H1 (cell line): ENCODE data around the gene GNG12. TPM values are rescaled to one million over a fixed set of nuclear protein-coding genes. Genes with fewer than 3 reads are reported as not detected.

ENCODE experiments used
- EP300 ChIP-seq, 2 experiments: IDR thresholded peaks; 1 replicate in 1 of 2; 2 replicates in 1 of 2; pipeline ENCODE4 v1.6.1; 2011 to 2012; ENCODE audit warnings: low read depth in 2 of 2, low read length in 2 of 2, mild to moderate bottlenecking in 2 of 2, borderline replicate concordance in 1 of 2, inconsistent platforms in 1 of 2, moderate library complexity in 1 of 2
- FOSL1 ChIP-seq: IDR thresholded peaks from 2 replicates; pipeline ENCODE4 v1.6.1; 2011; ENCODE audit warnings: mild to moderate bottlenecking, low read depth, low read length, moderate library complexity; ENCODE audit not compliant: insufficient read depth
- RAD21 ChIP-seq, 2 experiments: IDR thresholded peaks in 1 of 2; conservative IDR thresholded peaks in 1 of 2; 2 replicates each; pipeline ENCODE4 v1.6.1; 2011; ENCODE audit warnings: low read depth in 2 of 2, low read length in 2 of 2, improper control_type of control experiment in 1 of 2, inconsistent platforms in 1 of 2, mild to moderate bottlenecking in 1 of 2, moderate library complexity in 1 of 2
- polyA plus RNA-seq, 7 experiments: library from polyadenylated mRNA; depleted of rRNA in 3 of 7; stranded (reverse) in 5 of 7; unstranded in 2 of 7; fragments of >200 nt in 5 of 7; fragments of 200-250 nt in 2 of 7; gene quantifications; 1 replicate in 5 of 7; 2 replicates in 1 of 7; 4 replicates in 1 of 7; pipeline versions ENCODE4 v1.2.1 to v1.2.3, GENCODE V29; 2011 to 2013; ENCODE audit warnings: missing spikeins in 2 of 7, mixed read lengths in 2 of 7
- total RNA-seq: library from RNA; stranded (reverse); fragmentation: NEBNext Ultra II Directional; extraction: Animal tissue kit (Norgen Biotek cat#: 25700); gene quantifications from 2 replicates; pipeline ENCODE4 v1.2.1, GENCODE V29; 2021
- TF ChIP-seq, protein P1 (sequence below): fragments of 300-600 bp; sonication (generic); IDR thresholded peaks from 2 replicates; pipeline ENCODE4 v1.7.1; 2012; ENCODE audit warnings: low read length, moderate library complexity, mild to moderate bottlenecking, inconsistent platforms; ENCODE audit not compliant: insufficient replicate concordance

GNG12 gene
- total and polyA plus RNA-seq, 2 of the 8 experiments (the other 6 are each of a cell fraction or from before 2014, with no cell fraction given) = 11.4 to 35.8 TPM

DNA sequence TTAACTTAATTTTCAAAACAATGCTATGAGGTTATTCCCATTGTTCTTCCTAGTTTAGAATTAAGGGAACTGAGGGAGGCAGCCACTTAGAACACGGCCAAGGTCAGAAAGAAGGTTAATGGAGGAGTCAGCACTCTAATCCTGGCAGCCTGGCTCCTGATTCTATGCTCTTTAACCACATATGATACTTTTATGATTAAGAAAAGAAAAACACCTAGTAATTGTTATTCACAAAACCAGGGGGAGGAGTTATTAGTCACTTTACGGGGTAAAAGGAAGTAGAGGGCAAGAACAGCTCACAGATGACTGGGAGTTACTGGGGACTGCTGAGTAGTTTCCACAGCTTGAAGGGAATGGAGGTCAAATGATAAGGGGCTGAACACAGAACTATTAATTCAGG, 109.6 kb downstream of the GNG12 start (continued):
- TF ChIP-seq, protein P1, sequence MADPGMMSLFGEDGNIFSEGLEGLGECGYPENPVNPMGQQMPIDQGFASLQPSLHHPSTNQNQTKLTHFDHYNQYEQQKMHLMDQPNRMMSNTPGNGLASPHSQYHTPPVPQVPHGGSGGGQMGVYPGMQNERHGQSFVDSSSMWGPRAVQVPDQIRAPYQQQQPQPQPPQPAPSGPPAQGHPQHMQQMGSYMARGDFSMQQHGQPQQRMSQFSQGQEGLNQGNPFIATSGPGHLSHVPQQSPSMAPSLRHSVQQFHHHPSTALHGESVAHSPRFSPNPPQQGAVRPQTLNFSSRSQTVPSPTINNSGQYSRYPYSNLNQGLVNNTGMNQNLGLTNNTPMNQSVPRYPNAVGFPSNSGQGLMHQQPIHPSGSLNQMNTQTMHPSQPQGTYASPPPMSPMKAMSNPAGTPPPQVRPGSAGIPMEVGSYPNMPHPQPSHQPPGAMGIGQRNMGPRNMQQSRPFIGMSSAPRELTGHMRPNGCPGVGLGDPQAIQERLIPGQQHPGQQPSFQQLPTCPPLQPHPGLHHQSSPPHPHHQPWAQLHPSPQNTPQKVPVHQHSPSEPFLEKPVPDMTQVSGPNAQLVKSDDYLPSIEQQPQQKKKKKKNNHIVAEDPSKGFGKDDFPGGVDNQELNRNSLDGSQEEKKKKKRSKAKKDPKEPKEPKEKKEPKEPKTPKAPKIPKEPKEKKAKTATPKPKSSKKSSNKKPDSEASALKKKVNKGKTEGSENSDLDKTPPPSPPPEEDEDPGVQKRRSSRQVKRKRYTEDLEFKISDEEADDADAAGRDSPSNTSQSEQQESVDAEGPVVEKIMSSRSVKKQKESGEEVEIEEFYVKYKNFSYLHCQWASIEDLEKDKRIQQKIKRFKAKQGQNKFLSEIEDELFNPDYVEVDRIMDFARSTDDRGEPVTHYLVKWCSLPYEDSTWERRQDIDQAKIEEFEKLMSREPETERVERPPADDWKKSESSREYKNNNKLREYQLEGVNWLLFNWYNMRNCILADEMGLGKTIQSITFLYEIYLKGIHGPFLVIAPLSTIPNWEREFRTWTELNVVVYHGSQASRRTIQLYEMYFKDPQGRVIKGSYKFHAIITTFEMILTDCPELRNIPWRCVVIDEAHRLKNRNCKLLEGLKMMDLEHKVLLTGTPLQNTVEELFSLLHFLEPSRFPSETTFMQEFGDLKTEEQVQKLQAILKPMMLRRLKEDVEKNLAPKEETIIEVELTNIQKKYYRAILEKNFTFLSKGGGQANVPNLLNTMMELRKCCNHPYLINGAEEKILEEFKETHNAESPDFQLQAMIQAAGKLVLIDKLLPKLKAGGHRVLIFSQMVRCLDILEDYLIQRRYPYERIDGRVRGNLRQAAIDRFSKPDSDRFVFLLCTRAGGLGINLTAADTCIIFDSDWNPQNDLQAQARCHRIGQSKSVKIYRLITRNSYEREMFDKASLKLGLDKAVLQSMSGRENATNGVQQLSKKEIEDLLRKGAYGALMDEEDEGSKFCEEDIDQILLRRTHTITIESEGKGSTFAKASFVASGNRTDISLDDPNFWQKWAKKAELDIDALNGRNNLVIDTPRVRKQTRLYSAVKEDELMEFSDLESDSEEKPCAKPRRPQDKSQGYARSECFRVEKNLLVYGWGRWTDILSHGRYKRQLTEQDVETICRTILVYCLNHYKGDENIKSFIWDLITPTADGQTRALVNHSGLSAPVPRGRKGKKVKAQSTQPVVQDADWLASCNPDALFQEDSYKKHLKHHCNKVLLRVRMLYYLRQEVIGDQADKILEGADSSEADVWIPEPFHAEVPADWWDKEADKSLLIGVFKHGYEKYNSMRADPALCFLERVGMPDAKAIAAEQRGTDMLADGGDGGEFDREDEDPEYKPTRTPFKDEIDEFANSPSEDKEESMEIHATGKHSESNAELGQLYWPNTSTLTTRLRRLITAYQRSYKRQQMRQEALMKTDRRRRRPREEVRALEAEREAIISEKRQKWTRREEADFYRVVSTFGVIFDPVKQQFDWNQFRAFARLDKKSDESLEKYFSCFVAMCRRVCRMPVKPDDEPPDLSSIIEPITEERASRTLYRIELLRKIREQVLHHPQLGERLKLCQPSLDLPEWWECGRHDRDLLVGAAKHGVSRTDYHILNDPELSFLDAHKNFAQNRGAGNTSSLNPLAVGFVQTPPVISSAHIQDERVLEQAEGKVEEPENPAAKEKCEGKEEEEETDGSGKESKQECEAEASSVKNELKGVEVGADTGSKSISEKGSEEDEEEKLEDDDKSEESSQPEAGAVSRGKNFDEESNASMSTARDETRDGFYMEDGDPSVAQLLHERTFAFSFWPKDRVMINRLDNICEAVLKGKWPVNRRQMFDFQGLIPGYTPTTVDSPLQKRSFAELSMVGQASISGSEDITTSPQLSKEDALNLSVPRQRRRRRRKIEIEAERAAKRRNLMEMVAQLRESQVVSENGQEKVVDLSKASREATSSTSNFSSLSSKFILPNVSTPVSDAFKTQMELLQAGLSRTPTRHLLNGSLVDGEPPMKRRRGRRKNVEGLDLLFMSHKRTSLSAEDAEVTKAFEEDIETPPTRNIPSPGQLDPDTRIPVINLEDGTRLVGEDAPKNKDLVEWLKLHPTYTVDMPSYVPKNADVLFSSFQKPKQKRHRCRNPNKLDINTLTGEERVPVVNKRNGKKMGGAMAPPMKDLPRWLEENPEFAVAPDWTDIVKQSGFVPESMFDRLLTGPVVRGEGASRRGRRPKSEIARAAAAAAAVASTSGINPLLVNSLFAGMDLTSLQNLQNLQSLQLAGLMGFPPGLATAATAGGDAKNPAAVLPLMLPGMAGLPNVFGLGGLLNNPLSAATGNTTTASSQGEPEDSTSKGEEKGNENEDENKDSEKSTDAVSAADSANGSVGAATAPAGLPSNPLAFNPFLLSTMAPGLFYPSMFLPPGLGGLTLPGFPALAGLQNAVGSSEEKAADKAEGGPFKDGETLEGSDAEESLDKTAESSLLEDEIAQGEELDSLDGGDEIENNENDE = no peak
- TF ChIP-seq FOSL1 (no peak), RAD21 (IDR thresholded peaks at IDR 0.05 in 1 of 2, conservative IDR thresholded peaks at IDR 0.05 in 1 of 2; ENCODE audit: low read depth in 2 of 2, low read length in 2 of 2) (no peak), EP300 (IDR thresholded peaks at IDR 0.05; ENCODE audit: borderline replicate concordance in 1 of 2, low read depth in 2 of 2, low read length in 2 of 2) (no peak)
- TF ChIP-seq, all 59 proteins: peak for 0
